ENCODE results near the gene TIMM8A. TPM values are rescaled to one million over a fixed set of nuclear protein-coding genes. Genes with fewer than 3 reads are reported as not detected.
"Not testable (repeated sequence)": the region's sequence is repeated elsewhere in the genome, so short reads cannot be mapped to it uniquely, and the experiment has no call there.

The TIMM8A gene
- total RNA-seq, 1 donor from 2014 or later = 18.6 TPM

DNA sequence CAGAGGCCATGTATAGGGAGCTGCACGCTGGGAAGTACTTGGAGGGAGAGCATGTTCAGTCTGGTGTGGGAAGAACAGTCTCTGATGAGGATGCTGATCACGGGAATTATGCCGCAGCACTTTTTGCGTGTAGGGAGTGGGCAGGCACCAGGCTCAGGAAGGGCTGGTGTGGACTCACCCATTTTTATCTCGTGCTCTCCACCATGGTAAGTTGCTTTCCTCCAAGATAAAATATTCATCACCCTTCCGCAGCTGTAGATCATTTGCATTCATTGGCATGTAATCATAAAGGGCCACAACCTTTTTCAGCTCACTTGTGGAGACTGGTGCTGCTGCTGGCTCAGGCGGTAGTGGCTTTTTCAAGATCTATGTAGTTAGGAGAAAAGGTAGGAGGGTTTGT lies 11.8 kb upstream of the TIMM8A start:
- DNase-seq (ENCODE audit: low spot score) (no peak), ATAC-seq (no peak)

GRCh38 chrX:101359966-101360365 lies 11.4 kb upstream of the TIMM8A start:
- DNase-seq (ENCODE audit: low spot score) (no peak), ATAC-seq (no peak)

GRCh38 chrX:101357166-101357795 lies 8.7 kb upstream of the TIMM8A start:
- DNase-seq (ENCODE audit: low spot score) (no peak), ATAC-seq (no peak)

DNA sequence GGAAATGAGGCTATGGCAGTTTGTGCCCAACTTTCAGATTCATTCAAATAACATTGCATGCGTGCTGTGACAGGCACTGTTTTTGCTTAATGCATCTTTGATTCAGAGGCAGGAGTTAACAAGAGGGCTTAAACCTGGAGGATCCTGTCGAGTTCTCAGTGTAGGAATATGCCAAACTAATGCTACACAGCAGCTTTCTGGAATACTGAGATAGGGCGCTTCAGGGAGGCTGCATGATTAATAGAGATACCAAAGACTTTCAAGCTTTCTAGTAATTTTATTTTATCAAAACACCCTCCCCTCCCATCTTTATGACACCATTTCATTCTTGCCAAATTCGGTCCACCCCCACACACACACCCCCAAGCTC lies 636 bp upstream of the TIMM8A start:
- DNase-seq (ENCODE audit: low spot score) (no peak), ATAC-seq (no peak)

DNA sequence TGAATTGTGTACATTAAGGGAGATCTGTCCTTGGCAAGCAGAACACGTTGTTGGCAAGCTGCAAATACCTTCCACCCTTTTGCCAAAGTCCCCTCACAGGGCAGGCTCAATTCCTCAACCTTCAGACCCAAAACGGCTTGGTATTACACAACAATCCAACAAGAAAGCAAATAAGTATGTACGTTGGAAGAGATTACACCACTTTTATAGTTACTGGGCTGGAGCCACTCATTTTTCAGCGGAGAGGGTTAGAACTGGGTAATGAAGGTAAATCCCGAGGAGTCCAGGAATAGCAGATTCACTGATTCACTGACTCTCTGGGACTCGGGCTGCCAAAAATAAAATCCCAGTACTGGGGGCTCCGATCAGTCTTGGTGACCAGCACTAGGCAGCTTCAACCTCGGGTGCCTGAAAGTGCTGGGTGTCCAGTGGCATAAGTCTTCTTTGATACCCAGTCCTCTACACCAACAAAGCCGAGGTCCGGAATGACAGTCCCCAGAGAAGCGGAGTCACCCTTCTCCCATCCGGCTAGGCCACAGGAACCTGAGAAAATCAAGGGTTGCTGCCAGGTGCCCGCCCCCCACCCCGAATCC lies 587 bp downstream of the TIMM8A start:
- DNase-seq (ENCODE audit: low spot score) (peak; percentile 47), ATAC-seq (peak; percentile 58)

DNA sequence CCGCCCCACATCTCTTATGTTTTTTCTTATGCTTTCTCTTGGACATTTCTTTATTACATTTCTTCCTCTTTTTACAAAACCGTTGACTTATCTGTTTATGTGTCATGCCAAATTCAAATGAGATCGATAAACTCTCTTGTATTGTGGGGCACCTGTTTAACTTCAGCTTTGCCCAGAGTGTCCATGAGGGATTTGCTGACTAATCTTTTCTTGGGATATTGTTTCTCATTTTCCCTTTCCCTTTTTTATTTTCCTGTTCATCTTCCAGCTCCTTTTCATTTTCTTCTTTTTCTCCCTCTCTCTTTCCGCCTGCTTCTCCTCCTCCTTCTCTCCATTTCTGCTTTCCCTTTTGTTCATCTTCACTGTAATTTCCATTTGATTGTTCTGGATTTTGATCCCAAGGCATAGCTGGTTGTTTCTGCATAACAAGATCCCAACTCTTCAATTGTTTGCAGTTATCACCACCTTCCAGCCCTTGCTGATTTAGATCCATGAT lies 10.7 kb downstream of the TIMM8A start:
- no peak for DNase-seq (ENCODE audit: low spot score)
- no peak for ATAC-seq

GRCh38 chrX:101334310-101334709 lies 14.2 kb downstream of the TIMM8A start:
- not testable (repeated sequence) for ATAC-seq

GRCh38 chrX:101326600-101326999 lies 21.9 kb downstream of the TIMM8A start:
- not testable (repeated sequence) for DNase-seq (ENCODE audit: low spot score); ATAC-seq

More at GRCh38 chrX:101334310-101334709, 14.2 kb downstream of the TIMM8A start:
- DNase-seq (ENCODE audit: low spot score) = not testable (repeated sequence)

DNA sequence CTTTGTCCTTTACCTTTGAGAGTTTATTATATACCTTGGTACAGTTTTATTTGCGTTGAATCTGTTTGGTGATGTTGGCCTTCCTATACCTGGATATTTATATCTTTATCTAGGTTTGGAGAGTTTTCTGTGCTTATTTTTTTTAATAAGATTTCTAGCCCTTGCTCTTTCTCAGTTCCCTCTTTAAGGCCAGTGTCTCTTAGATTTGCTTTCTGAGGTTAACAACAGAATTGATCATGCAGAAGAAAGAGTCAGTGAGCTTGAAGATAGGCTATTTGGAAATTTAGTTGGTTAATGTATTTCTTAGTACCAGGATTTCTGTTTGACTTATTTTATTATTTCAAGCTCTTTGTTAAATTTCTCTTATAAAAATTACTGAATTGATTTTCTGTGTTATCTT lies 44.8 kb downstream of the TIMM8A start:
- DNase-seq (ENCODE audit: low spot score) = no peak
- no peak for ATAC-seq

Other genes starting within 250 kb of the TIMM8A start
- not detected for gene DRP2, start 129.0 kb downstream of the TIMM8A start, total RNA-seq
- gene TAF7L, start 57.4 kb downstream of the TIMM8A start, total RNA-seq = 0.08 TPM
- gene BTK, start 37.4 kb upstream of the TIMM8A start, total RNA-seq = 1.3 TPM
- gene RPL36A, start 42.3 kb upstream of the TIMM8A start, total RNA-seq = 39.4 TPM
- gene GLA, start 59.2 kb upstream of the TIMM8A start, total RNA-seq = 8.2 TPM
- 22.9 TPM for gene HNRNPH2, start 59.5 kb upstream of the TIMM8A start, total RNA-seq
- gene ARMCX4, start 136.7 kb upstream of the TIMM8A start, total RNA-seq = 4.3 TPM
- 0.88 TPM for gene ARMCX1, start 201.8 kb upstream of the TIMM8A start, total RNA-seq

Measured in left lobe of liver (tissue), 2 donors.